ENCODE results near the gene TTYH1. TPM values are rescaled to one million over a fixed set of nuclear protein-coding genes. Genes with fewer than 3 reads are reported as not detected.

TTYH1 gene
- total and polyA plus RNA-seq, 2 of the 8 experiments (the other 6 are each of a cell fraction or from before 2014, with no cell fraction given): 26.7 to 46.5 TPM

DNA sequence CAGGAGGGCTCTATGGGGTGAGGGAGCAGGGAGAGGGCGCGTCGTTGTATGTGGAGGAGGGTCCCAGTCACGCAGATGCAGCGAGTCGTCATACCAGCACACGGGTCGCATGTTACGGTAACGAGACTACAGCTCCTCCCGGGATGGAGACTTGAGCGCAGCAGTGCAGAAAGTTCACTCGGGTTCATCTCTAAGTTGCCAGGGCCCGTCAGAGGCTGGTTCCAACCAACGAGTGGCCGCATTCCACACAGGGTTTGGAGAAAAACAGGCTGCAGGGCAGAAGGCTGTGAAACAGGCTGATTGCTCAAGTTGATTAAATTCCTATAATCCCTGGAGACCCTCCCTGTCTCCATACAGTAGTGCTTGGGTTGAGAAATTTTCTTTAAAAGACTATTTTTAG lies 21.9 kb upstream of the TTYH1 start:
- H3K9me3 ChIP-seq (ENCODE audit: insufficient read depth in 2 of 2, low read depth in 1 of 2, low read length in 1 of 2): no peaks in the 10 kb centered on the region
- no peak overlapping the region for H3K18ac ChIP-seq (ENCODE audit: extremely low read depth, low read length)
- H3K56ac ChIP-seq (replicated peaks; ENCODE audit: insufficient read length, low read depth, low read length): no peak overlapping the region
- WGBS, 2 experiments (ENCODE audit: extremely low coverage in 1 of 2, insufficient coverage in 1 of 2, insufficient read length in 1 of 2, insufficient replicate concordance in 2 of 2, low coverage in 1 of 2, low lambda C conversion rate in 2 of 2, missing lambda C conversion rate in 1 of 2): 91% methylated on average over 16 of the region's 16 CpGs; no CpG with 5 or more reads in 1 of the 2 experiments
- H2BK120ac ChIP-seq (replicated peaks; ENCODE audit: low read depth, low read length): no peak overlapping the region
- no peak for TF ChIP-seq SP1 (IDR thresholded peaks at IDR 0.05; ENCODE audit: low read depth, low read length)
- TF ChIP-seq SUZ12 (IDR thresholded peaks at IDR 0.05; ENCODE audit: low read length): no peak
- no peak overlapping the region for H3K4me2 ChIP-seq (ENCODE audit: insufficient read depth in 1 of 2, low read depth in 2 of 2, low read length in 2 of 2)
- H3K14ac ChIP-seq (ENCODE audit: insufficient read length): no peak overlapping the region
- H3K79me2 ChIP-seq (ENCODE audit: control insufficient read depth in 1 of 2, insufficient read depth in 2 of 2, low read length in 2 of 2): no peaks in the 10 kb centered on the region
- no peaks in the 10 kb centered on the region for H3K23me2 ChIP-seq (ENCODE audit: low read depth, low read length)
- ChIA-PET POLR2A (ENCODE audit: partially characterized antibody) (interaction anchor here (0.9 to 1.2 kb wide), 2 partner anchors 37 to 47 kb away, joined by 3 read pairs; no protein-coding TSS in a partner anchor), CTCF (ENCODE audit: partially characterized antibody) (interaction anchor here (0.9 to 7.1 kb wide), 8 partner anchors 9 to 88 kb away, joined by 3 to 109 read pairs (median 4); partner anchors contain the start of gene TTYH1)
- H2BK20ac ChIP-seq (ENCODE audit: low read length): no peak overlapping the region
- H3K27ac ChIP-seq (ENCODE audit: low read depth, low read length): no peak overlapping the region
- no peaks in the 10 kb centered on the region for H4K20me1 ChIP-seq (replicated peaks in 1 of 2; ENCODE audit: control insufficient read depth in 1 of 2, insufficient read depth in 2 of 2, low read length in 2 of 2)
- H3K4me1 ChIP-seq (replicated peaks in 1 of 4; ENCODE audit: control insufficient read depth in 3 of 4, insufficient read depth in 4 of 4, low read length in 3 of 4): peaks cover 0 to 9% (median 6%) of the 10 kb centered on the region in 4 experiments; a peak in 5 of 7 replicates
- H2BK12ac ChIP-seq (ENCODE audit: low read depth, low read length): peak overlapping the region; percentile 11; the same call in 1 of the 2 replicates
- no peaks in the 10 kb centered on the region for H3K36me3 ChIP-seq (ENCODE audit: control insufficient read depth in 2 of 4, insufficient read depth in 4 of 4, low read length in 3 of 4)
- 0 out of 7 replicates have a peak, but pooled peaks cover 0 to 2% (median 0%) of the 10 kb centered on the region in 4 experiments for H3K27me3 ChIP-seq (replicated peaks in 1 of 4; ENCODE audit: control insufficient read depth in 3 of 4, extremely low read depth in 1 of 4, insufficient read depth in 3 of 4, low read length in 3 of 4)
- no peak overlapping the region for H4K91ac ChIP-seq (replicated peaks; ENCODE audit: insufficient read length, low read length)
- no peak overlapping the region for H2BK5ac ChIP-seq (ENCODE audit: low read depth, low read length)
- H2BK15ac ChIP-seq (ENCODE audit: low read length): no peak overlapping the region
- no peaks in the 10 kb centered on the region for H3K79me1 ChIP-seq (ENCODE audit: low read depth, low read length)
- H3K9ac ChIP-seq (replicated peaks in 1 of 4; ENCODE audit: extremely low read depth in 1 of 4, low read depth in 3 of 4, low read length in 3 of 4): no peak overlapping the region
- no peak overlapping the region for H3K23ac ChIP-seq (ENCODE audit: insufficient read length)
- no peak for FAIRE-seq
- no peak overlapping the region for H4K8ac ChIP-seq (ENCODE audit: extremely low read depth, insufficient read depth, low read length)
- no peak overlapping the region for H2AFZ ChIP-seq (ENCODE audit: low read length)
- H3K4ac ChIP-seq (replicated peaks; ENCODE audit: insufficient read length, low read depth, low read length): no peak overlapping the region
- H3K4me3 ChIP-seq (ENCODE audit: extremely low read depth in 1 of 4, insufficient read depth in 2 of 4, low read depth in 3 of 4, low read length in 4 of 4): no peak overlapping the region
- H4K5ac ChIP-seq (ENCODE audit: insufficient read length, low read depth, low read length): no peak overlapping the region
- DNase-seq (ENCODE audit: low read depth in 1 of 2, low spot score in 2 of 2): no peak
- H2AK5ac ChIP-seq (ENCODE audit: low read depth, low read length): no peak overlapping the region

Data from H1 (cell line).